Epithelial cell of esophagus (primary cell): Measurements from ENCODE around the gene EPS8.

Experiments
- DNase-seq: peaks from one replicate; pipeline ENCODE4 v3.0.0; 2010; ENCODE audit warnings: low read depth
- H3K4me3 ChIP-seq: 2 replicates; pipeline ENCODE4 v1.5.1; 2011; ENCODE audit warnings: mild to moderate bottlenecking, low read length, control low read depth
- CTCF ChIP-seq: IDR thresholded peaks from 2 replicates; pipeline ENCODE4 v1.5.1; 2011; ENCODE audit warnings: low read depth, mild to moderate bottlenecking, low read length, control low read depth, inconsistent platforms; ENCODE audit not compliant: insufficient read depth; ENCODE audit errors: missing control alignments

EPS8 gene

GRCh38 chr12:15687583-15687982, 101.6 kb downstream of the EPS8 start:
- DNase-seq: no peak
- H3K4me3 ChIP-seq: no peak overlapping the region
- TF ChIP-seq CTCF: no peak

- DNase-seq: no peak
- no peak for TF ChIP-seq CTCF
- no peak overlapping the region for H3K4me3 ChIP-seq
These were observed 104.1 kb downstream of the EPS8 start for GRCh38 chr12:15684896-15685658.

- DNase-seq: no peak
- H3K4me3 ChIP-seq: no peak overlapping the region
- no peak for TF ChIP-seq CTCF
These were observed 106.4 kb downstream of the EPS8 start for GRCh38 chr12:15682826-15683225.

GRCh38 chr12:15679151-15679550, 110.0 kb downstream of the EPS8 start:
- DNase-seq: no peak
- H3K4me3 ChIP-seq: no peak overlapping the region
- TF ChIP-seq CTCF: no peak

- H3K4me3 ChIP-seq: no peak overlapping the region
- TF ChIP-seq CTCF: no peak
- DNase-seq: no peak
These were observed 111.4 kb downstream of the EPS8 start for GRCh38 chr12:15677726-15678201.

- no peak overlapping the region for H3K4me3 ChIP-seq
- no peak for TF ChIP-seq CTCF
- DNase-seq: no peak
These were observed 112.0 kb downstream of the EPS8 start for GRCh38 chr12:15677228-15677627.

- no peak overlapping the region for H3K4me3 ChIP-seq
- TF ChIP-seq CTCF: no peak
These were observed 116.4 kb downstream of the EPS8 start for GRCh38 chr12:15672671-15673270.

More at GRCh38 chr12:15672671-15673270, 116.4 kb downstream of the EPS8 start:
- no peak for DNase-seq
